Measurements from ENCODE around the gene TCTN2. TPM values are rescaled to one million over a fixed set of nuclear protein-coding genes. Genes with fewer than 3 reads are reported as not detected.

TCTN2 gene
- total RNA-seq (2014; rRNA removed; shearing (Covaris generic); ENCODE audit: low replicate concordance): 6.3 and 8.3 TPM in 2 replicates

DNA sequence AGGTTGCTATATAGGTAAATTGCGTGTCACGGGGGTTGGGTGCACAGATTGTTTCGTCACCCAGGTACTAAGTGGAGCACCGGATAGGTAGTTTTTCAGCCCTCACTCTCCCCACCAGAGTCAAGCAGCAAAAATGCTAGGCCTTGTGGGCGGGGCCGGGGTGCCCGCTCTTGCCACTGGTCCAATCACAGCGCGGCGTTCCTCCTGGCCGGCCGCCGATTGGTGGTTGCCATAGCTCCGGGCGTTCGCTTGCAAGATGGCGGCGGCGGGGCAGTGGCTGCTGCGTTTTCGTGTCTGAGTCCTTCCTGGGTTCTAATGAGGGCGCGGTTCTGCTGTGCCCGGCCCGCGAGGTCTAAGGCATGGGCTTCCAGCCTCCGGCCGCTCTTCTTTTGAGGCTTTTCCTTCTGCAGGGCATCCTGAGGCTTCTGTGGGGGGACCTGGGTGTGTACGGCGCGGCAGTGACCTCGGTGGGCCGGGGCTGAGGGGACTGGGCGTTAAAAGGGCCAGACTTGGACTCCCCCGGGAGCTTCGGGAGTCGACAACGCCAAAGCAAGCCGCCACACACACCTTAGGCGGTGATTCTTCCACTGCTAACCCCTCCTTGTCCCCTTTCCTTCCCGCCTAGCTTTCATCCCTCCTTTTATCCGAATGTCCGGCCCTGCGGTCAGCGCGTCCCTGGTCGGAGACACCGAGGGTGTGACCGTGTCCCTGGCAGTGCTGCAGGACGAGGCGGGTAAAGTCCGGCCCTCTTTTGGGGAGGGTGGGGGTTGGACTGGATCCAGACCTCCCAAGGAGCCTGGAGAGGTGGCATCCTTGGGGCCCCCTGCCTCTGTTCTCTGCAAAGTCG lies at the start of gene TCTN2:
Gene TCTN2, plus strand, starts transcription at position 232 of the 847 bp plus-strand sequence. Its CDS starts 128 bp downstream, at position 360.
- H3K4me3 ChIP-seq: peak within 1 kb of the TSS; percentile 77
- H3K9me3 ChIP-seq: no peaks in the 10 kb centered on the region
- DNase-seq: peak; percentile 96
- H3K36me3 ChIP-seq: no peaks in the 10 kb centered on the region; the same call in 1 of the 2 replicates
- no peaks in the 10 kb centered on the region for H3K27me3 ChIP-seq

DNA sequence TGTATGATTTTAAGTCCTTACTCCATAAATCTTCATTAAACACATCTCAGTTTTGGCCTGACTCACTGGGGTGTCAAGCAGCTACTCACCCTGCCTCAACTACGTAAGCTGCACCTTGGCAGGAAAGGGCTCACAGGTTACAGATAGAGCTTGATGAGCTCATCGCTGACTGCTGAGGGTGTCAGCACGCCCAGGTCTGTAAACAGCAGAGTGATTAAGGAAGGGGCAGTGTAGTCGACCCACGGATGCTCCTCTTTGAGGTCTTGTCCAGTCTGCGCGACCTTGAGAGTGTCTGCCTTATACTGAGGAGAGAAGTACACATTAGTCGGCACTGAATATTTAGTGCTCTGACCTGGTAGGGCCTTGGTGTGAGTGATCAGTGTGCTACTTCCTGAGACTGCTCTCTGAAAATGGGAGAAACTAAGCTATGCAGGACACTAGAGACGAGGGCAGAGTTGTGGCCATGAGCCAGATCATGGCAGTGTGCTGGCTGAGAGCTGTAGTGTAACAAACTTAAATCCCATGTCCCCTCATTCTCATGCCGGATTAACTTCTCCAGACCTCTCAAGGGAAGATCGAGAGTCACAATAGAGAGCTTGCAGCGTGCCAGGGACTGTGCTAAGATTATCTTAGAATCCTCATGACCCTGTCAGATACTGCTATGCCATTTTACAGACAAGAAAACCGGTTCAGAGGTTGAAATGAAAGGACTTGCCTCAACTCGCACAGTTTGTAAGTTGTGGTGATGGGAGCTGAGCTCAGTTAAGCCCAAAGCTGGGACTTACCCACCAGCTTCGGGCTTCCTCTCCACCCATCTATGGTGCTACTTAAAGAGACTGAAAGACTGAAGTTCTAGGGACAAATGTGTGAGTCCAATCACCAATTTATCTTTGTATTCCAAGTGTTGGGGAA lies 49.0 kb upstream of the TCTN2 start:
- DNase-seq: no peak
- Histone ChIP-seq H3K4me3 (no peak overlapping the region), H3K36me3 (peaks cover 70% of the 10 kb centered on the region), H3K27me3 (no peaks in the 10 kb centered on the region), H3K9me3 (no peaks in the 10 kb centered on the region)

GRCh38 chr12:123633379-123634141 lies 37.4 kb upstream of the TCTN2 start, which contains the start of the genes EIF2B1 and GTF2H3:
TSS of gene EIF2B1 (minus strand) at chr12:123633686. CDS start at chr12:123633557, 129 bp downstream.
TSS of gene GTF2H3 (plus strand) at chr12:123633829. CDS start at chr12:123633860, 31 bp downstream.
- peak; percentile 96 for DNase-seq
- Histone ChIP-seq H3K36me3 (peaks cover 35% of the 10 kb centered on the region), H3K27me3 (no peaks in the 10 kb centered on the region), H3K9me3 (no peaks in the 10 kb centered on the region), H3K4me3 (peak within 1 kb of the TSS; percentile 97)

- Histone ChIP-seq H3K27me3 (no peaks in the 10 kb centered on the region), H3K36me3 (peaks cover 30% of the 10 kb centered on the region), H3K4me3 (peak overlapping the region; percentile 97), H3K9me3 (no peaks in the 10 kb centered on the region)
- DNase-seq: no peak
Observed at GRCh38 chr12:123634142-123634561, 36.8 kb upstream of the TCTN2 start.

- Histone ChIP-seq H3K9me3 (no peaks in the 10 kb centered on the region), H3K27me3 (no peaks in the 10 kb centered on the region), H3K4me3 (no peak overlapping the region), H3K36me3 (peaks cover 43% of the 10 kb centered on the region)
- DNase-seq: no peak
Observed at GRCh38 chr12:123643911-123644310, 27.0 kb upstream of the TCTN2 start.

- Histone ChIP-seq H3K4me3 (no peak overlapping the region), H3K27me3 (no peaks in the 10 kb centered on the region), H3K36me3 (peaks cover 51% of the 10 kb centered on the region), H3K9me3 (no peaks in the 10 kb centered on the region)
- no peak for DNase-seq
Observed at GRCh38 chr12:123645380-123645779, 25.5 kb upstream of the TCTN2 start.

- Histone ChIP-seq H3K27me3 (no peaks in the 10 kb centered on the region), H3K9me3 (no peaks in the 10 kb centered on the region), H3K4me3 (no peak overlapping the region), H3K36me3 (peaks cover 56% of the 10 kb centered on the region)
- DNase-seq: no peak
Observed at GRCh38 chr12:123645878-123646277, 25.0 kb upstream of the TCTN2 start.

DNA sequence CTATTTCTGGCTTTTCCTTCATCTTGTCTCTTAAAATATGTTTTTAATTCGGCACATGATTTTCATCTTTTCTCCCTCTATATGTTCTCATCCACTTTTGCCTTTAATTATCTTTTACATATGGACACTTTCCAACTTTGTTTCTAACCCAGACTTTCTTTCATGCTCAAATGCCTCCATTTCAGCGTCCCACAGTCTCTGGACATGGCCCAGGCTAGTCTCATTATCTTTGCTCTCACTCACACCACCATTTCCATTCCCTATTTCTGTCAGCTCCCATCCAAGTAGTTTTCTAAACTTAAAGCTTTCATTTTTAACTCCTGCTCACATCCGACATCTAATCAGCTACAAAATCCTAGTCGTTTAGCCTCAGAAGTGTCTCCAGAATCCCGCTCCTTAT lies 22.5 kb upstream of the TCTN2 start:
- Histone ChIP-seq H3K9me3 (no peaks in the 10 kb centered on the region), H3K4me3 (no peak overlapping the region), H3K36me3 (peaks cover 69% of the 10 kb centered on the region), H3K27me3 (no peaks in the 10 kb centered on the region)
- DNase-seq: no peak

GRCh38 chr12:123654129-123654701 lies 16.7 kb upstream of the TCTN2 start:
- DNase-seq: no peak
- H3K27me3 ChIP-seq: no peaks in the 10 kb centered on the region
- H3K36me3 ChIP-seq: peaks cover 87% of the 10 kb centered on the region
- H3K4me3 ChIP-seq: no peak overlapping the region
- H3K9me3 ChIP-seq: no peaks in the 10 kb centered on the region

GRCh38 chr12:123655420-123655819 lies 15.5 kb upstream of the TCTN2 start:
- DNase-seq: no peak
- no peaks in the 10 kb centered on the region for H3K9me3 ChIP-seq

DNA sequence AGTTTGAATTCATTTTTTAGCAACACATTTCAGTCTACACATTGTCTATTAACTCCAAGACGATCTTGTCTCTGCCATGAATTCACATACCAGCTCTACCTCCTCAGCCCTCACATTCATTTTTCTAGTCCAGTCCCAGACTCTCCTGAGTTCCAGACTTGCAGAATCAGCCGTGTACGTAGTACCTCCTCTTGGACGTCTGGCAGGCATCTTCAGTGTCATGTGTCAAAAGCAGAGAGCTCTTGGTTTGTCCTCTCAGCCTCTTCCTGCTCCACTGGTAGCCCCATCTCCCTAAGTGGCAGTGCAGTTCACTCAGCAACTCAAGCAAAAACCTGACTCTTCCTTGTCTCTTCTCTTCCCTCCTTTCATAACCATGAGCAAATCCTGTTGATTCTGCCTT lies 14.5 kb upstream of the TCTN2 start:
- Histone ChIP-seq H3K27me3 (no peaks in the 10 kb centered on the region), H3K36me3 (peaks cover 87% of the 10 kb centered on the region), H3K4me3 (no peak overlapping the region), H3K9me3 (no peaks in the 10 kb centered on the region)
- no peak for DNase-seq

More at GRCh38 chr12:123655420-123655819, 15.5 kb upstream of the TCTN2 start:
- no peak overlapping the region for H3K4me3 ChIP-seq
- no peaks in the 10 kb centered on the region for H3K27me3 ChIP-seq
- H3K36me3 ChIP-seq: peaks cover 87% of the 10 kb centered on the region

DNA sequence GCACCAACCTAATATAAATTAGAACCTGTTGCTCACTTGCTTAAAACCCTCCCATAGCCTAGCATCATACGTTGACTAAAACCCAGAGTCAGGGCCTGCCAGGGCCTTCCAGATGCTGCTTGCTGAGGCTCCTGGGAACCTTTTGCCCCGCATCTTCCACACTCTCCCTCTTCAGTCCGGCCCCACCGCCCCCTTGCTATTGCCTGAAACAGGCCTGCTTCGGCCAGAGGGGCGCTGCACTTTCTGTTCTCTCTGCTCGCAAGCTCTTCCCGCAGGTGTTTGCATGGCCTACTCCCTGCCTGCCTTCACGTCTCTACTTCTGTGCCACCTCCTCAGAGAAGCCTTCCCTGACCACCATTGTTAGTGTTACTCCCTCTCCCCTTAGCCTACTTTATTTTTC lies 13.7 kb upstream of the TCTN2 start:
- no peak for DNase-seq
- H3K36me3 ChIP-seq: peaks cover 81% of the 10 kb centered on the region
- no peak overlapping the region for H3K4me3 ChIP-seq
- H3K27me3 ChIP-seq: no peaks in the 10 kb centered on the region
- no peaks in the 10 kb centered on the region for H3K9me3 ChIP-seq

DNA sequence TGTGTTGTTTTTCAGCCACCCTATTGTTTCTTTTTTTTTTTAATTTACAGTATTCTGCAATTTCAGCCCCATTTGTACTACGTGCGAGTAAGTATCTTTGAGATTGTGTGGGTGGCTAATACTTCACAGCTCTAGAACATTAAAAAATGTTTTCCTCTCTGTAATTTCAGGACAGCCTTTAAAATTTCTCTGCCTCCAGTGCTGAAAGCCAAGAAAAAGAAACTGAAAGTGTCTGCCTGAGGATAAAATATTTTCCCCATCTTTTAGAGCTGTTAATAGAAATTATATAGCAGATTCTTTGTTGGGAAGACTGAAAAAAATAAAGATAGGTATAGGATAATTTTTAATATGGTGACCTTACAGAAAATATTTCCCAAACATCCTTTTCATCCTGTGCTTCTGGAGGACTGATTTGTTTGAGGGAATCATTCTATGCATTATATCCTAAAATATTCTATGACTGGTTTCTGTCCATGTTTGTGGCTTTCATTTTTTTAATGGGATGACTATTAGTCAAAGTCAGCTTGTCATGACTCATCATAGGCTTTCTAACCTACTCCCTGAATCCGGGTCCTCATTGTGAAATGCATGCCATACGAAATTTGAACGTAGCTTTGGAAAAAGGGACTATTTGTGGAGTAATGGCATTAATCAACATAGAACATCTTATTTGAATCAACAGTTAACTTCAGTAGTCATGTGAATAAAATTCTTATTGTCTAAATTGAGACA lies 10.8 kb upstream of the TCTN2 start:
- no peak overlapping the region for H3K4me3 ChIP-seq
- peaks cover 73% of the 10 kb centered on the region for H3K36me3 ChIP-seq
- H3K9me3 ChIP-seq: peaks cover 2% of the 10 kb centered on the region; the same call in 1 of the 2 replicates
- peak; percentile 5 for DNase-seq
- H3K27me3 ChIP-seq: no peaks in the 10 kb centered on the region

- Histone ChIP-seq H3K4me3 (no peak overlapping the region), H3K27me3 (no peaks in the 10 kb centered on the region), H3K9me3 (peaks cover 2% of the 10 kb centered on the region; the same call in 1 of the 2 replicates), H3K36me3 (peaks cover 11% of the 10 kb centered on the region)
- DNase-seq: no peak
Observed at GRCh38 chr12:123667771-123668170, 3.1 kb upstream of the TCTN2 start.

DNA sequence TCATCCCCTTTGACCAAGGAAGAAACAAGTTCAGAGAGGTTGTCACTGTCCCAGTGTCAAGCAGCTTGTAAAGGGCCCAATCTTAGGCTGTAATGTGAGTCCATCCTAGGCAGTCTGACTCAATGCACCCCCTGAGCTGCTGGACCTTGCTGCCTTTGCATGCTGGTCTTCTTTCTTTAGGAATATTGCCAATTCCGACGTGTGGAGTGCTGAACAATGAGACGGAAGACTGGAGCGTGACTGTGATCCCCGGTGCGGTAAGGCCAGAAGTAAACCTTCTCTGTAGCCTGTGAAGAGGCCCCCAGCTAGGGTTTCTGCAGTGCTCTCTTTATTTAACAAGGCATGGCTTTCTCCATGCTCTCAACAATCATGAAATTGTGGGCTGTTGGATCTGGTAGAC lies 963 bp downstream of the TCTN2 start:
- no peaks in the 10 kb centered on the region; the same call in 1 of the 2 replicates for H3K36me3 ChIP-seq
- no peaks in the 10 kb centered on the region for H3K27me3 ChIP-seq
- no peaks in the 10 kb centered on the region for H3K9me3 ChIP-seq
- DNase-seq: no peak
- H3K4me3 ChIP-seq: peak overlapping the region; percentile 77; the same call in 1 of the 2 replicates

Data from MG63 (cell line).